Natural killer cell (primary cell): ENCODE results near the gene DLX1. TPM values are rescaled to one million over a fixed set of nuclear protein-coding genes. Genes with fewer than 3 reads are reported as not detected.

ENCODE experiments used
- ATAC-seq, 3 donors: fragments of 150-1000 bp in 2 of 3; fragments of 200-7000 bp in 1 of 3; cut with Tn5 transposase; 1 replicate in 1 of 3; 2 replicates in 2 of 3; pipeline ENCODE4 v1.10.0; 2021; ENCODE audit warnings: mild to moderate bottlenecking in 2 of 3, moderate library complexity in 2 of 3
- DNase-seq, 2 donors: peaks; one replicate each; pipeline versions ENCODE4 v3.0.0 to v3.0.0-alpha.2; 2013 to 2021; ENCODE audit warnings: mixed read lengths in 1 of 2
- H3K27ac ChIP-seq: one replicate; pipeline ENCODE4 v1.5.1; 2013; ENCODE audit warnings: mild to moderate bottlenecking, low read length
- H3K27me3 ChIP-seq: one replicate; pipeline ENCODE4 v1.6.1; 2013; ENCODE audit warnings: low read length; ENCODE audit not compliant: control insufficient read depth, insufficient read depth
- H3K36me3 ChIP-seq: one replicate; pipeline ENCODE4 v1.6.1; 2013; ENCODE audit warnings: low read length; ENCODE audit not compliant: control insufficient read depth, insufficient read depth
- H3K4me1 ChIP-seq: one replicate; pipeline ENCODE4 v1.6.1; 2013; ENCODE audit warnings: low read length; ENCODE audit not compliant: control insufficient read depth, insufficient read depth
- H3K4me3 ChIP-seq: one replicate; pipeline ENCODE4 v1.5.1; 2013; ENCODE audit warnings: low read length
- H3K9me3 ChIP-seq: one replicate; pipeline ENCODE4 v1.6.1; 2013; ENCODE audit warnings: low read length; ENCODE audit not compliant: control insufficient read depth, insufficient read depth
- H3K27ac Mint-ChIP-seq, 2 donors: one replicate each; pipeline ENCODE4 v1.8.0; 2022; ENCODE audit warnings: mild to moderate bottlenecking in 2 of 2, mixed read lengths in 2 of 2, moderate library complexity in 1 of 2
- H3K27me3 Mint-ChIP-seq, 2 donors: one replicate each; pipeline ENCODE4 v1.8.0; 2022; ENCODE audit warnings: low read depth in 2 of 2, mixed read lengths in 2 of 2
- H3K36me3 Mint-ChIP-seq: one replicate; pipeline ENCODE4 v1.8.0; 2022; ENCODE audit warnings: mixed read lengths
- H3K4me1 Mint-ChIP-seq, 2 donors: one replicate each; pipeline ENCODE4 v1.8.0; 2022; ENCODE audit warnings: mixed read lengths in 2 of 2
- H3K4me3 Mint-ChIP-seq: one replicate; pipeline ENCODE4 v1.8.0; 2022; ENCODE audit warnings: mild to moderate bottlenecking, moderate library complexity, mixed read lengths
- H3K9me3 Mint-ChIP-seq, 2 donors: one replicate each; pipeline ENCODE4 v1.8.0; 2022; ENCODE audit warnings: mixed read lengths in 2 of 2
- WGBS: methylation state at CpG from one replicate; pipeline ENCODE4 v1.1.7; 2013; ENCODE audit warnings: missing lambda C conversion rate; ENCODE audit not compliant: insufficient coverage; 5-methylcytosine and 5-hydroxymethylcytosine counted together
- intact Hi-C: fragments of 100-400 bp; cut with micrococcal nuclease; formaldehyde crosslinking; loops from one replicate; pipeline ENCODE4 v1.14.2; 2022
- total RNA-seq, 4 donors: library from RNA; stranded (reverse); fragments of 120-200 nt in 1 of 4; gene quantifications; one replicate each; pipeline versions ENCODE4 v1.2.3 to v1.2.4, GENCODE V29; 2013 to 2022
- TF ChIP-seq, protein P1 (sequence below): fragments of 200-600 bp; IDR thresholded peaks from one replicate; pipeline ENCODE4 v1.8.0; 2022; ENCODE audit warnings: antibody characterized with exemption

DLX1 gene
- total RNA-seq, 3 donors from 2014 or later (not counting 1 experiment from before 2014, with no cell fraction given) = not detected

DNA sequence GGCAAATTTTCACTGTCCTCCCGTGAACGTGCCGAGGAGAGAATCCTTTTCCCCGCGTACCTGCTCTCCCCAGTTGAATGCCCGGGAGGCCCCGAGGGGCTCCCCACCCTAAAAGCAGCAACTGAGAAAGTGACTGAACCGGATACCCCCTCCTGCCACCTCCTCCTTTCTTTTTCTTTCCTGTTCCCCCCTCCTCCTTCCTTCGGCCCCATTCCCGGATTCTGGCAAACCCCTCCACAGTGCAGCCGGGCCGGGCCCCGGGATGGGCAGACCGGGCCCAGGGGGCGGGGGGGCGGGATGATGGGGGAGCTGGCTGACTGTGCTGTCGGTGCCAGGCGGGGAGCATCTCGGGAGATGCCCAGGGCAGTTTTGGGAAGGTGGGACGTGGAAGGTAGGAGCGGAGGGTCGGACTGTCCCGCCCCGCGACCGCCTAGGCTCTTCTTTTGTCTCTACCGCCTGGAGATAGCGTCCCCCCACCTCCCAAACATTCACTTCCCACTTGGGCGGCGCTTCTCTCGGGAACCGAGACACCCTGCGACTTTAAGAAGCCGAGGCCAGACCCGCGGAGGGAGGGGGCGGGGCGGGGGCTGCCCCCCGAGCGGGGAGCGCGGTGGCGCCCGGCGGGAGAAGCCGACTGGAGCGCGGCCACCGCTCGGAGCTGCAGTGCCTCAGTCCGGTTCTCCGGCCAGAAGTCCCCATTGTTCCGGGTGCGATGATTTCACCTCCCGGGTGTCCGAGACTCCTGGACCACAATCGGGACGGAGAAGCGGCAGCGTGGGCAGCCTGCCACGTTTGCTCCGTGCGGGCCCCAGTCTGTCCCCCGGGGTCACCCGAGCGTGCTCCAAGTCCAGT lies 9.2 kb downstream of the DLX1 start:
- Mint-ChIP-seq H3K4me3 (peak overlapping the region; percentile 54), H3K4me1 (peaks cover 41 to 42% of the 10 kb centered on the region in 2 donors), H3K9me3 (no peaks in the 10 kb centered on the region), H3K36me3 (no peaks in the 10 kb centered on the region), H3K27me3 (peaks cover 63 to 73% of the 10 kb centered on the region in 2 donors), H3K27ac (peak overlapping the region; percentile 12 to 84)
- Histone ChIP-seq H3K27ac (no peak overlapping the region), H3K27me3 (peaks cover 92% of the 10 kb centered on the region), H3K36me3 (no peaks in the 10 kb centered on the region), H3K9me3 (peaks cover 6% of the 10 kb centered on the region), H3K4me1 (peaks cover 49% of the 10 kb centered on the region), H3K4me3 (peak overlapping the region; percentile 15)
- 2% methylated on average over 65 of the region's 66 CpGs for WGBS
- intact Hi-C loops = loop anchor here (2.0 kb wide), 1 partner anchor 408 kb away; the partner anchor contains the start of gene DYNC1I2
- TF ChIP-seq, protein P1, sequence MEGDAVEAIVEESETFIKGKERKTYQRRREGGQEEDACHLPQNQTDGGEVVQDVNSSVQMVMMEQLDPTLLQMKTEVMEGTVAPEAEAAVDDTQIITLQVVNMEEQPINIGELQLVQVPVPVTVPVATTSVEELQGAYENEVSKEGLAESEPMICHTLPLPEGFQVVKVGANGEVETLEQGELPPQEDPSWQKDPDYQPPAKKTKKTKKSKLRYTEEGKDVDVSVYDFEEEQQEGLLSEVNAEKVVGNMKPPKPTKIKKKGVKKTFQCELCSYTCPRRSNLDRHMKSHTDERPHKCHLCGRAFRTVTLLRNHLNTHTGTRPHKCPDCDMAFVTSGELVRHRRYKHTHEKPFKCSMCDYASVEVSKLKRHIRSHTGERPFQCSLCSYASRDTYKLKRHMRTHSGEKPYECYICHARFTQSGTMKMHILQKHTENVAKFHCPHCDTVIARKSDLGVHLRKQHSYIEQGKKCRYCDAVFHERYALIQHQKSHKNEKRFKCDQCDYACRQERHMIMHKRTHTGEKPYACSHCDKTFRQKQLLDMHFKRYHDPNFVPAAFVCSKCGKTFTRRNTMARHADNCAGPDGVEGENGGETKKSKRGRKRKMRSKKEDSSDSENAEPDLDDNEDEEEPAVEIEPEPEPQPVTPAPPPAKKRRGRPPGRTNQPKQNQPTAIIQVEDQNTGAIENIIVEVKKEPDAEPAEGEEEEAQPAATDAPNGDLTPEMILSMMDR = no peak
- DNase-seq = peak in 1 of 2 donors; percentile 29
- no peak for ATAC-seq

DNA sequence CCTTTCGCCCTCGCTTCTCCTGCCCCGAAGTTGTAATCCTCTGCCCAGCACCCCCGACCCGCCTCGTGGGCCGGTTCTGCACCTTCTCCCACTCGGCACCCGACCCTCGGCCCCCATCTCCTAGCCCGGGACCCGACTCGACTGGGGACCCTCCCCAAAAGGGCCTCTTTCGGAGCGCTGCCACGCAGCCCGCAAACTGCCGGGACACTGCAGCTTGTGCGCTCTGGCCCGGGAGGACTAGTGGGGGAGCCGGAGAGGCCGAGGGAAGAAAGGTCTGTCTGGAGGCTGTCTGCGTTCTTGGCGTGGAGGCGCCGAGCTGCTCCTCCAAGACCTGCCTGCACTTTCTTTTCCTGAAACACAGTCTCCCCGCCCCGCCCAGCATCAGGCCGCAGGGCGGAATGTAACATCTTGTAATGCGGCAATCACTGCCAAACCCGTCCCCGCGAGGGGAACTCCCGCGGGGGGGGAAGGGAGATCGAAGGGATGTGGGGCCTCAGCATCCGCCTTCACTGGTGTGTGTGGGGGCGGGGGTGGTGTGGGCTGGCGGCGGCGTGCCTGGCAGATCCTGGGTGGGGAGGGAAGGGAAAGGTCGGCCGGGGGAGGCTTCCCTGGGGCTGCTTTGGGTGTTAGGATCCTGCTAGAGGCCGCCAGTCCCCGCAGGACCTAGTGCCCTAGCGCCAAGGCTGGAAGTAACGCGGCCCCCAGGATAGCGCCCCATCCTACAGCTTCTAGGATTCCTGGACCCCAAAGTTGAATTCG lies 10.0 kb downstream of the DLX1 start:
- H3K4me1 Mint-ChIP-seq = peaks cover 42 to 48% of the 10 kb centered on the region in 2 donors
- intact Hi-C loops = loop anchor here (2.0 kb wide), 1 partner anchor 409 kb away; the partner anchor contains the start of gene DYNC1I2

DNA sequence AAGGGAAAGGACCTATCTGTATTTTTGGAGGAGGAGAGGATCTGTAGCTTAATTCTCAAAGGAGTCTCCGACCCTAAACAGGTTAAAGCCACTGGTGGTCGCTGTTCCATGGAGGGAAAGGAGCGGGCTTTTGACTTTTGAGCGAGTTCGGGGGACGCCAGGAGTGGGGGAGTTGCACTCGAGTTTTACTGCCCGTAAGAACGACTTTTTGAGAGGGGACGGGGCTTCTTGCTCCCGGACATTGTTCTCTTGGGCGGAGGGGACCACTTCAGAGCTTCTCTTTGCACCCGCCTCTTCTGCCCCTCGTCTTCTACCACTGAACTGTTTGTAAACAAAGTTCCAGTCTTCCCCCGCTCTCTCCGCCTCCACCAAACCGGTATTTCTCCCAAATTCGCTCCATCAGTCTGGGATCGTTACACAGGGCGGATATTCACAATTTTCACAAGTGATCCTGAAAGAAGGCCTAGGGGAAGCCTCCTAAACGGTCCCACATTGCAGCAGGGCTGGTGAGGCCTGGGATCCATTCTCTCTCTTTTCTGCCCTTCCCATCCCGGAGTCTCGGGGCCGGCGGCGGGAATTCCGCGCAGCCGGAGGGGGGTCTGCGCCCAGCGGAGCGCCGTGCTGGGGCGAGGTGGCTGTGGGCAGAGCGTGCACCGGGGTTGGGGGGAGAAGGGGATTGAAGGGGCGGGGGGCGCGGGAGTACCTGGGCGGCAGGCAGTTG lies 10.8 kb downstream of the DLX1 start:
- Mint-ChIP-seq H3K4me3 (peak overlapping the region; percentile 78), H3K27ac (peak overlapping the region; percentile 68 to 84), H3K27me3 (peaks cover 59 to 61% of the 10 kb centered on the region in 2 donors), H3K9me3 (no peaks in the 10 kb centered on the region), H3K4me1 (peaks cover 42 to 54% of the 10 kb centered on the region in 2 donors), H3K36me3 (no peaks in the 10 kb centered on the region)
- H3K36me3 ChIP-seq = no peaks in the 10 kb centered on the region
- H3K4me1 ChIP-seq = peaks cover 63% of the 10 kb centered on the region
- H3K27me3 ChIP-seq = peaks cover 92% of the 10 kb centered on the region
- WGBS = 6% methylated on average over 38 of the region's 40 CpGs
- no peak overlapping the region for H3K27ac ChIP-seq
- no peak for ATAC-seq
- TF ChIP-seq, protein P1 = no peak
- H3K4me3 ChIP-seq = no peak overlapping the region
- peaks cover 6% of the 10 kb centered on the region for H3K9me3 ChIP-seq
- intact Hi-C loops = loop anchor here (2.0 kb wide), 1 partner anchor 409 kb away; the partner anchor contains the start of gene DYNC1I2
- DNase-seq = no peak

More for the DNA sequence above, 10.0 kb downstream of the DLX1 start:
- Mint-ChIP-seq H3K9me3 (no peaks in the 10 kb centered on the region), H3K4me3 (peak overlapping the region; percentile 78), H3K27ac (peak overlapping the region; percentile 68 to 84), H3K27me3 (peaks cover 62 to 65% of the 10 kb centered on the region in 2 donors), H3K36me3 (no peaks in the 10 kb centered on the region)
- TF ChIP-seq, protein P1 = no peak
- Histone ChIP-seq H3K4me1 (peaks cover 56% of the 10 kb centered on the region), H3K27me3 (peaks cover 92% of the 10 kb centered on the region), H3K27ac (no peak overlapping the region), H3K9me3 (peaks cover 6% of the 10 kb centered on the region), H3K4me3 (peak overlapping the region; percentile 15), H3K36me3 (no peaks in the 10 kb centered on the region)
- ATAC-seq = peak; percentile 81 to 93 (median 91)
- WGBS = 2% methylated on average over 51 of the region's 51 CpGs
- DNase-seq = peak; percentile 76 to 91
